ENCODE measurements around the gene AOPEP.

DNA sequence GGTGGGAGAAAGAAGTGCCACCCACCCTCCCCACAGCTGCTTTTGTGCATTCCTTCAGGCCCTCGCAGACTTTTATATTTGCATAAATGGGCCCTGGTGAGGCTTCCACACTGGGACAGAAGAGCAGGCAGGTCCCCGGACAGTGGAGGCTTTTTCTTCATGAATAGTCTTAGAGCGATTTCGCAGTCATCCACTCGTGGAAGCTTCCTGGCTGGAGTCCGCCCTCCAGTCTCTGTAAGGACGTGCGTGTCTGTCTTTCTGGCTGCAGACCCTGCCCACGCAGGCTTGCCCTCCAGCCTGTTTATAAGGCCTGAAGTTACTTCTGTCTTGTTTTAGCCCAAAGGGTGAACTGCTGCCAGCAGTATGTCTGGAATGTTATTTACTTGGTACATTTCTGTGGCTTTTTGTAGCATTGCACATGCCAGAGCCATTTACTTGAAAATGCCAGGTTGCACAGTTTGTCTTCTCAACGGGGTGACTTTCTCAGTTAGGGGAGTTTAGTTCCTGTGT, 195.7 kb downstream of the AOPEP start:
- TF ChIP-seq, protein P1, sequence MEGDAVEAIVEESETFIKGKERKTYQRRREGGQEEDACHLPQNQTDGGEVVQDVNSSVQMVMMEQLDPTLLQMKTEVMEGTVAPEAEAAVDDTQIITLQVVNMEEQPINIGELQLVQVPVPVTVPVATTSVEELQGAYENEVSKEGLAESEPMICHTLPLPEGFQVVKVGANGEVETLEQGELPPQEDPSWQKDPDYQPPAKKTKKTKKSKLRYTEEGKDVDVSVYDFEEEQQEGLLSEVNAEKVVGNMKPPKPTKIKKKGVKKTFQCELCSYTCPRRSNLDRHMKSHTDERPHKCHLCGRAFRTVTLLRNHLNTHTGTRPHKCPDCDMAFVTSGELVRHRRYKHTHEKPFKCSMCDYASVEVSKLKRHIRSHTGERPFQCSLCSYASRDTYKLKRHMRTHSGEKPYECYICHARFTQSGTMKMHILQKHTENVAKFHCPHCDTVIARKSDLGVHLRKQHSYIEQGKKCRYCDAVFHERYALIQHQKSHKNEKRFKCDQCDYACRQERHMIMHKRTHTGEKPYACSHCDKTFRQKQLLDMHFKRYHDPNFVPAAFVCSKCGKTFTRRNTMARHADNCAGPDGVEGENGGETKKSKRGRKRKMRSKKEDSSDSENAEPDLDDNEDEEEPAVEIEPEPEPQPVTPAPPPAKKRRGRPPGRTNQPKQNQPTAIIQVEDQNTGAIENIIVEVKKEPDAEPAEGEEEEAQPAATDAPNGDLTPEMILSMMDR (IDR thresholded peaks at IDR 0.05 in 4 of 5, conservative IDR thresholded peaks at IDR 0.05 in 1 of 5), result no peak
- no peak for TF ChIP-seq POLR2A (IDR thresholded peaks at IDR 0.05)
